ENCODE data around the gene BSDC1.

Gene BSDC1

GRCh38 chr1:32335535-32335789, 58.8 kb downstream of the BSDC1 start:
- DNase-seq = no peak

- peak; percentile 67 for DNase-seq
Measured at GRCh38 chr1:32334864-32335534, 59.2 kb downstream of the BSDC1 start.

GRCh38 chr1:32334274-32334861, 59.9 kb downstream of the BSDC1 start:
- no peak for DNase-seq

- DNase-seq = no peak
Measured at GRCh38 chr1:32333251-32333963, 60.8 kb downstream of the BSDC1 start.

GRCh38 chr1:32332290-32333079, 61.8 kb downstream of the BSDC1 start:
- DNase-seq = no peak

GRCh38 chr1:32331549-32331948, 62.7 kb downstream of the BSDC1 start:
- DNase-seq = no peak

- DNase-seq = no peak
Measured at GRCh38 chr1:32330558-32331151, 63.6 kb downstream of the BSDC1 start.

GRCh38 chr1:32329931-32330466, 64.2 kb downstream of the BSDC1 start:
- DNase-seq = no peak

- DNase-seq = no peak
Measured at GRCh38 chr1:32327204-32327603, 67.0 kb downstream of the BSDC1 start.

- DNase-seq = no peak
Measured at GRCh38 chr1:32321712-32322291, 72.4 kb downstream of the BSDC1 start.

- DNase-seq = no peak
Measured at GRCh38 chr1:32318127-32318869, 75.9 kb downstream of the BSDC1 start.

- no peak for DNase-seq
Measured at GRCh38 chr1:32316903-32317277, 77.4 kb downstream of the BSDC1 start.

Measured in stimulated activated CD4-positive, alpha-beta T cell treated with anti-CD3 and anti-CD28 coated beads, Interleukin-15, amount 100 ng/mL, for 24 hours (primary cell).